ENCODE data around the gene FRY. TPM values are rescaled to one million over a fixed set of nuclear protein-coding genes. Genes with fewer than 3 reads are reported as not detected.

Gene FRY
- total and polyA plus RNA-seq, 9 of the 15 experiments (the other 6 are each of a cell fraction or from before 2014, with no cell fraction given): 0.03 to 0.31 (median 0.11) TPM; not detected in 3

DNA sequence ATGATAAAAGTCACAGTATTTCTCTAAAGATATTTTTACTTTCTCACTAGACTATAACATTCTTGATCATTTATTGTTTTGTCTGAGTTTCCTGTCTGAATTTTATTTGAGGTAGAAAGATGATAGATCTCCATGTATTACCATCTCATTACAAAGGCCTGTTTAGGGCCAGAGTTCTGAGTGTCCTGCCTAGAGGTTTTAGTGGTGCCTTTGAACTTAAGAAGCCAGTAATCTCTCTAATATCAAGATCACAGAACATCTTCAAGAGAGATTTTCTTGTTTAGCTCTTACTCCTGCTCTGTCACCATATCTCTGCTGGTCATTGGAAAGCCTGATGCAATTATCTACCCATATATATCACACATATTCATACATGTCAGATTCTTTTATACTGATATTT, 182.1 kb downstream of the FRY start (continued):
- TF ChIP-seq, protein P1, sequence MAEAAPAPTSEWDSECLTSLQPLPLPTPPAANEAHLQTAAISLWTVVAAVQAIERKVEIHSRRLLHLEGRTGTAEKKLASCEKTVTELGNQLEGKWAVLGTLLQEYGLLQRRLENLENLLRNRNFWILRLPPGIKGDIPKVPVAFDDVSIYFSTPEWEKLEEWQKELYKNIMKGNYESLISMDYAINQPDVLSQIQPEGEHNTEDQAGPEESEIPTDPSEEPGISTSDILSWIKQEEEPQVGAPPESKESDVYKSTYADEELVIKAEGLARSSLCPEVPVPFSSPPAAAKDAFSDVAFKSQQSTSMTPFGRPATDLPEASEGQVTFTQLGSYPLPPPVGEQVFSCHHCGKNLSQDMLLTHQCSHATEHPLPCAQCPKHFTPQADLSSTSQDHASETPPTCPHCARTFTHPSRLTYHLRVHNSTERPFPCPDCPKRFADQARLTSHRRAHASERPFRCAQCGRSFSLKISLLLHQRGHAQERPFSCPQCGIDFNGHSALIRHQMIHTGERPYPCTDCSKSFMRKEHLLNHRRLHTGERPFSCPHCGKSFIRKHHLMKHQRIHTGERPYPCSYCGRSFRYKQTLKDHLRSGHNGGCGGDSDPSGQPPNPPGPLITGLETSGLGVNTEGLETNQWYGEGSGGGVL (CRISPR knock-in tag; IDR thresholded peaks at IDR 0.05): no peak
- no peak for TF ChIP-seq MCM3 (IDR thresholded peaks at IDR 0.05)

DNA sequence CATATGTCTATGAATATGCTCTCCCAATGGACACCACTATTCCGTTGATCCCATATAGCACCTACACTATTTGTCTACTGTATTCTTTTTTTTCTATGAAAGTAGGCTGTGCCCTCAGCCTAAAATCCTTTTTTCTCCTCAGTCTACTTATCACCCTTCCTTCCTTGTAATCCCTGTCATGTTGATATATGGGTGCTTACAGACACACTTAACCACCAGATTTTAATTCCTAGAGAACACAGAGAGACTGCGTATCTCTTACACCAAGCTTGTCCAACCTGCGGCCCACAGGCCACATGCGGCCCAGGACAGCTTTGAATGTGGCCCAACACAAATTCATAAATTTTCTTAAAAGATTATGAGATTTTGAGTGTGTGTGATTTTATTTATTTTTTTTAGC, 182.5 kb downstream of the FRY start:
- BruUV-seq (replicated peaks): no TSS peak
- POLR2A ChIA-PET: no interaction called here
- no peaks in the 10 kb centered on the region for H3K79me2 ChIP-seq (ENCODE audit: control insufficient read depth, insufficient read depth, low read length)
- TF ChIP-seq POLR3G (IDR thresholded peaks at IDR 0.05; ENCODE audit: extremely low read depth, insufficient read length, insufficient replicate concordance): no peak
- TF ChIP-seq, protein P2, sequence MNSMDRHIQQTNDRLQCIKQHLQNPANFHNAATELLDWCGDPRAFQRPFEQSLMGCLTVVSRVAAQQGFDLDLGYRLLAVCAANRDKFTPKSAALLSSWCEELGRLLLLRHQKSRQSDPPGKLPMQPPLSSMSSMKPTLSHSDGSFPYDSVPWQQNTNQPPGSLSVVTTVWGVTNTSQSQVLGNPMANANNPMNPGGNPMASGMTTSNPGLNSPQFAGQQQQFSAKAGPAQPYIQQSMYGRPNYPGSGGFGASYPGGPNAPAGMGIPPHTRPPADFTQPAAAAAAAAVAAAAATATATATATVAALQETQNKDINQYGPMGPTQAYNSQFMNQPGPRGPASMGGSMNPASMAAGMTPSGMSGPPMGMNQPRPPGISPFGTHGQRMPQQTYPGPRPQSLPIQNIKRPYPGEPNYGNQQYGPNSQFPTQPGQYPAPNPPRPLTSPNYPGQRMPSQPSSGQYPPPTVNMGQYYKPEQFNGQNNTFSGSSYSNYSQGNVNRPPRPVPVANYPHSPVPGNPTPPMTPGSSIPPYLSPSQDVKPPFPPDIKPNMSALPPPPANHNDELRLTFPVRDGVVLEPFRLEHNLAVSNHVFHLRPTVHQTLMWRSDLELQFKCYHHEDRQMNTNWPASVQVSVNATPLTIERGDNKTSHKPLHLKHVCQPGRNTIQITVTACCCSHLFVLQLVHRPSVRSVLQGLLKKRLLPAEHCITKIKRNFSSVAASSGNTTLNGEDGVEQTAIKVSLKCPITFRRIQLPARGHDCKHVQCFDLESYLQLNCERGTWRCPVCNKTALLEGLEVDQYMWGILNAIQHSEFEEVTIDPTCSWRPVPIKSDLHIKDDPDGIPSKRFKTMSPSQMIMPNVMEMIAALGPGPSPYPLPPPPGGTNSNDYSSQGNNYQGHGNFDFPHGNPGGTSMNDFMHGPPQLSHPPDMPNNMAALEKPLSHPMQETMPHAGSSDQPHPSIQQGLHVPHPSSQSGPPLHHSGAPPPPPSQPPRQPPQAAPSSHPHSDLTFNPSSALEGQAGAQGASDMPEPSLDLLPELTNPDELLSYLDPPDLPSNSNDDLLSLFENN (IDR thresholded peaks at IDR 0.05; ENCODE audit: low read depth in 2 of 2, low read length in 2 of 2): no peak
- peak; percentile 80 for TF ChIP-seq MEIS2 (IDR thresholded peaks at IDR 0.05; ENCODE audit: partially characterized antibody)
- no peak for TF ChIP-seq FOXK1 (CRISPR knock-in tag; IDR thresholded peaks at IDR 0.05; ENCODE audit: borderline replicate concordance)
- TF ChIP-seq KDM2B (CRISPR knock-in tag; IDR thresholded peaks at IDR 0.05): no peak
- TF ChIP-seq, protein P3, sequence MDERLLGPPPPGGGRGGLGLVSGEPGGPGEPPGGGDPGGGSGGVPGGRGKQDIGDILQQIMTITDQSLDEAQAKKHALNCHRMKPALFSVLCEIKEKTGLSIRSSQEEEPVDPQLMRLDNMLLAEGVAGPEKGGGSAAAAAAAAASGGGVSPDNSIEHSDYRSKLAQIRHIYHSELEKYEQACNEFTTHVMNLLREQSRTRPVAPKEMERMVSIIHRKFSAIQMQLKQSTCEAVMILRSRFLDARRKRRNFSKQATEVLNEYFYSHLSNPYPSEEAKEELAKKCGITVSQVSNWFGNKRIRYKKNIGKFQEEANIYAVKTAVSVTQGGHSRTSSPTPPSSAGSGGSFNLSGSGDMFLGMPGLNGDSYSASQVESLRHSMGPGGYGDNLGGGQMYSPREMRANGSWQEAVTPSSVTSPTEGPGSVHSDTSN (CRISPR knock-in tag; IDR thresholded peaks at IDR 0.05; ENCODE audit: low read depth): no peak
- TF ChIP-seq, protein P3 (tag; conservative IDR thresholded peaks at IDR 0.05; ENCODE audit: low read depth): peak; percentile 57; the same call in 1 of the 2 replicates
- no peak for TF ChIP-seq HNRNPH1 (optimal IDR thresholded peaks at IDR 0.05; ENCODE audit: low read depth, low read length)
- TF ChIP-seq, protein P4, sequence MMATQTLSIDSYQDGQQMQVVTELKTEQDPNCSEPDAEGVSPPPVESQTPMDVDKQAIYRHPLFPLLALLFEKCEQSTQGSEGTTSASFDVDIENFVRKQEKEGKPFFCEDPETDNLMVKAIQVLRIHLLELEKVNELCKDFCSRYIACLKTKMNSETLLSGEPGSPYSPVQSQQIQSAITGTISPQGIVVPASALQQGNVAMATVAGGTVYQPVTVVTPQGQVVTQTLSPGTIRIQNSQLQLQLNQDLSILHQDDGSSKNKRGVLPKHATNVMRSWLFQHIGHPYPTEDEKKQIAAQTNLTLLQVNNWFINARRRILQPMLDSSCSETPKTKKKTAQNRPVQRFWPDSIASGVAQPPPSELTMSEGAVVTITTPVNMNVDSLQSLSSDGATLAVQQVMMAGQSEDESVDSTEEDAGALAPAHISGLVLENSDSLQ (IDR thresholded peaks at IDR 0.05): 0 out of 2 replicates have a peak, but pooled peaks have one; percentile 22
- TF ChIP-seq KLF10 (CRISPR knock-in tag; IDR thresholded peaks at IDR 0.05): no peak

More for the DNA sequence above, 182.5 kb downstream of the FRY start:
- Histone ChIP-seq H3K9me3 (replicated peaks; ENCODE audit: control insufficient read depth, insufficient read depth, low read depth, low read length) (no peaks in the 10 kb centered on the region), H3K36me3 (ENCODE audit: control insufficient read depth, insufficient read depth, low read length) (no peaks in the 10 kb centered on the region), H3K4me2 (ENCODE audit: insufficient read depth, low read length) (no peak overlapping the region), H3K4me3 (no peak overlapping the region), H3K27me3 (ENCODE audit: control insufficient read depth in 2 of 2, insufficient read depth in 2 of 2, low read length in 2 of 2) (peaks cover 0 to 4% of the 10 kb centered on the region in 2 experiments; a peak in 2 of 5 replicates), H3K9ac (ENCODE audit: insufficient read depth in 1 of 2, low read depth in 2 of 2, low read length in 2 of 2) (no peak overlapping the region), H3K9me1 (ENCODE audit: control insufficient read depth, insufficient read depth, low read length) (no peaks in the 10 kb centered on the region), H3K4me1 (replicated peaks in 1 of 2; ENCODE audit: control insufficient read depth in 2 of 2, insufficient read depth in 2 of 2, low read length in 2 of 2) (no peaks in the 10 kb centered on the region), H2AFZ (ENCODE audit: low read depth, low read length) (no peak overlapping the region), H3K27ac (ENCODE audit: extremely low read depth, low read depth, low read length) (no peak overlapping the region), H4K20me1 (replicated peaks; ENCODE audit: control insufficient read depth, insufficient read depth, low read length) (no peaks in the 10 kb centered on the region)
- CTCF ChIA-PET (ENCODE audit: low intra/inter-chr PET ratio): no interaction called here
- no peak for ATAC-seq
- in situ Hi-C loops (cut with MboI): no loop called here
- intact Hi-C loops (cut with micrococcal nuclease): no loop called here
- WGBS (ENCODE audit: insufficient coverage, low coverage, missing lambda C conversion rate): 4% methylated on average over 4 of the region's 4 CpGs
- FAIRE-seq: no peak
- DNase-seq (ENCODE audit: extremely low read depth in 1 of 4, low spot score in 3 of 4): no peak

All from K562 (cell line).